NOMO-1 (cell line): ENCODE data around the gene ZC3H7A.

ENCODE experiments used
- DNase-seq, 2 experiments: peaks; one replicate each; lab custom pipeline; 2025; ENCODE audit not compliant: unreplicated experiment in 2 of 2; lab: John Stamatoyannopoulos, UW

ZC3H7A gene

DNA sequence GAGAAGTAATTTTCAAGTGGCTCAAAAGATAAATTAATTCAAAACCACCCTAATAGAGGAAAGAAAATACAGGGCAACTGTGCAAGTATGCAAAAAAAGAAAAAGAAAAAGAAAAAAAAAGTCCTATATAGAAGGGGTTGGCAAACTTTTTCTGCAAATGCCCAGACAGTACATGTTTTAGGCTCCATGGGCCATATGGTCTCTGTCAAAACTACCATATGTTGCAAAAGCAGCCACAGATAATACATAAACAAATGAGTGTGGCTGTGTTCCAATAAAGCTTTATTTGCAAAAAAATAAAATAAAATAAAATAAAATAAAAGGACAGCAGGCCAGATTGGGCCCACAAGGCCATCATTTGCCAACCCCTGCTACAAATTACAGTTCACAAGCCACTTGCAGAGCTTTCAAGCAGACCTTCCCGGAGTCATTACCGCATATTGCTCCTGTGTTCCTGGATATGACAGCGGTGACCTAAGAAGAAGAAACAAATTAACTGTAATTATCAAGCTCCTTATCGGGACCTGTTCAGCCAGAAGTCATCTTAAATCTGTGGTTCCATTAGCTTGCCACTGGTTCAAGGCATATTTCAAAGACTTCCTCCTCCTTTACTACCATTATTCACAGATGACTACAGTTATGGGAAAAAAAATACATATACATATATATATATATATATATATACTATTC, 15.9 kb downstream of the ZC3H7A start:
- no peak for DNase-seq

DNA sequence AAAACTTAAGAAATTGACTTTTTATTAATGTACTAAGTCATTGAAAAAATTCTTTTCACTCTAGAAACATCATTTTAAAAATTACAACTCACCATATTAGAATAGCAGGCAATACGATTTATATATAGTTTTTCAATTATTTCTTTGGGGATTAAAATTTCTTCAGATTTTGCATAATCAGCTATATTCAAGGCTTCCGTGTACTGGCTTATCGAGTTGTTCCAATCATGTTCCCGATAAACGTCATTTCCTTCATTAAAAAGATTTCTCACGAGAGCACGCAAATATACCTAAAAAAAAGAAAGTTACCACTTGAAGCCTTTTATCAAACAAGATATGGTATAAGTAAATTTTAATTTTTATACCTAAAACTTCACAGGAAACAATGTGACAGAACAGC, 18.0 kb downstream of the ZC3H7A start:
- DNase-seq = no peak

DNA sequence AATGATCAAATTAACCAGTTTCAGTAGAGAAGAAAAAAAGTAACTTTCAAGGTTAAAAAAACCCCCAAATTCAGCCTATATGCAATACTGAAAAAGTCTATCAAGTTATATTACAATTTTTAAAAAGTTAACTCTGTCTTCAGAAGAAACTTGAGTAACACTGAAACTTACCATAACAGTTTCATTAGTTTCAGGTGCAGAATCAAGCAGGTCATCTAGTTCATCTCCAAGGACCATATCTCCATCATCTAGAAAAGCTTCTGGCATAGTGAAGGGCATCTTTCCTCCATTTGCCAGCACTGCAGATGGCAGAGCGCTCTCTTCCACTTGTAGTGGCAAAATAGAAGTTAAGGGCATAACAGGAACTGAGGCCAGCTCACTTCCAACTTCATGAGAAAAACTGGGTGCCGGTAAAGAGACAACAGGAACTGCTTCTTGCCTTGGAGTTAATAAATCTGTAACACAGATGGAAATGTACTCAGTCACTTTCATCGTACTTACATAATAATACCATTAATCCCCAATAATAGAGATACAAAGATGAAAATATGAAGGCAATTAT, 22.9 kb downstream of the ZC3H7A start:
- DNase-seq = no peak

DNA sequence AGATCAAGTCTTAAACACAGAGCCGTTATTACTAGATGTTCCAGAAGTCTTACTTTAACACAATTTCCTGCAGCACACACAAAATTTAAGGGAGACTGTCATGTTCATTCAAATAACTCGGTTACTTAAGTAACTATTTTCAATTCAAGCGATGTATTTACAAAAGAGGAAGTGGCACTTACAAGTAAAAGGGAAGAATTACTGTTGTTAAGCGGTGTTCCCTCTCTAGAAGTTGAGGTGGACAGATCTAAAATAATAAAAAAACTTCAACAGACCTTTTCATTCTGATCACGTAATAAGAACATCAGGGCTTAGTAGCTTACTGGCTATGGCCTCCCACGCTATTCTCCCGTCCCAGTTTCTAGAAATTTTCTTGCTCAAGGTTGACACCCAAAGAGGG, 28.2 kb downstream of the ZC3H7A start:
- DNase-seq = peak; percentile 60 to 92

DNA sequence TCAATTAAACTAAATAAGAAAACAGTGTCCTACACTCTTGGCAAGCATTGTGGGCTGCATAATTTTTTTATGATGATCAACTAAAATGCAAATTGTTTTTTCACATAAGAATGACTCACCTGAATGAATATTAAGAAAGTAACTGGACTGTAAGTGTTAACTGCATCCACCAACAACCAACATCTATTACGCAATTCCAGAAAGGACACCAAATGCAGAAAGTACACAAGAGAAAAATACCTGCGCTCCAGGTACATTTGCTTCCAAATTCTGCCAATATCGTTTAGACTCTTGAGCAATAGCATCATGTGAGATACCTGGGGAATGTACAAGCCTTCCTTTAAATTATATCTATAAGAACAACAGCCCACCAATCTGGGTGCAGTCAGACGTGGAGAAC, 34.6 kb downstream of the ZC3H7A start:
- no peak for DNase-seq

DNA sequence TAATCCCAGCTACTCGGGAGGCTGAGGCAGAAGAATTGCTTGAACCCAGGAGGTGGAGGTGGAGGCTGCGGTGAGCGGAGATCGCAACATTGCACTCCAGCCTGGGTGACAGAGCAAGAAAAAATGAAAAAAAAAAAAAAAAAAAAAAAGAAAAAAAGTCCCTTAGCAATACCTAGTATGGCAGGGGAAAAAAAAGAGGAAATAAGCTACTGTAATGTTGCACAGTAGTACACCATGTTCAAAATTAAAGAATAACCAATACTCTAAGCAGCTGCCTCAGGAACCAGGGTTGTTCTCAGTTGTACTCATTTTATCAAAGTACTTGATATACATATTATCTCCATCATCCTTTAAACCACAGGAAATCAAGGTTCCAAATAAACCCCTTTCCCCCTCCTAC, 37.1 kb downstream of the ZC3H7A start:
- no peak for DNase-seq

DNA sequence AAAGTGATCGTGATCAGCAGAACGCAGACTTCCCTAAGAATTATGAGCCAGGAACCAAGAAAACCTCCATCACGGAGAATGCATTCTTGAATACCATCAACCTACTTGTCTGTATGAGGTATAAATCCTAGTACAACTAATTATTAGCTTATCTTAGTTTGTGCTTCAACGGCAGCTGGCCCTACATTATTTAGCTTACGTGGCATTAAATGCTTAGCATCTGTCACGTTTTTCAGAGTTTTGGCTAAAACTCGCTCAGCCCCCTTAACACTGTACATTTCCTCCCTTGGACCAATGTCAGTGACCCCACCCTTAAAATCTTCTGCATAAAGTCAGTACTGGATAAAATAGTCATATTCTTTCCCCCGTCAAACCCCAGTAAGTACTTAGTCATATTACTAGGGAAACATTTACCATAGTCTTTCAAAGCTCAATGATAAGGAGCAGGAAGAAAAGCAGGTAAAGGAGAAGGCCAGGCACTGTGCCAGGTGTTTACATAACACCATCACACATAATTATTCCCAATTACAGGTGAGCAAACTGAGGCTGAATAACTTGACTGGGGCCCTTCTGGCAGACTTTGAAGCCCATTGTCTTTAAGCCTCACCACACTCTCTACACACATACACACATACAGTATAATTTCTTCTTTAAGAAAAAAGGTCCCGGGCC, 37.8 kb downstream of the ZC3H7A start:
- DNase-seq = no peak

DNA sequence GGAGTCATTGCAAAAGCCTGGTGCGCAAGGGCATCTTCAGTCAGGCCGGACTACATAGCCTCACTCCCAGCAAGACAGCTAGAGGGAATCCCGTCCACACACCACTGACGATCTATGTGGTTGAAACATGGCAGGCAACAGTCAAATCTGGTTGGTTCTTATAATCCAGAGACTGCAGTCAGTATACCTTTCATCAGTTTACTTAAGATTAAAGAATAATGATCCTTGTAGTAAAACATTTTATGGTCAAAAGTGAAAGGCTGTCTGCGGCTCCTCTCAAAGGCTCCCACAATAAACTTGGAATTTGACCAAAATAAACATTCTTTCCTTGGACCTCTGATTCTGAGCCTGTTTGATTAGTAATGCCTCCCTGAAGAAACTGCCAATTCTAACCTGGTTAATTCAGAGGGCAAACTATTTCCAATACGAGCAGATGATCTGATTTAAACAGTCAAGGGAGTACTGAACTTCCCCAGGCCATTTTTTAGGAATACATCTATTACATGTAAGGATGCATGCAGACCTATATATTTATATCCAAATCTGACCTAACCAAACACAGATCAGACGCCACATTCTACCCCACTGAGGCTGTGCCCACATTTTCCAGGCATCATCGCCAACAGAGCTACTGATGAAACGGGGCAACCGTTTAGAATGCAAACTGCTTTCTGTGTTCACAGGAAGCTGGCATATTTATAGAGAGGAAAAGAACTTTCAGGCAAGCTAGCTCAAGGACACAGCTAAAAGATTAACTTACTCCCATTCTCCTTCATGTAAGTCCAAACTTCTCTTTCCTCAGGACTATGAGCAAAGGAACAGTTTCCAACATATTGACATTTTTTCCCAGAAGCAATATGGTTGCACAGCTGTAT, 39.1 kb downstream of the ZC3H7A start:
- DNase-seq = no peak

DNA sequence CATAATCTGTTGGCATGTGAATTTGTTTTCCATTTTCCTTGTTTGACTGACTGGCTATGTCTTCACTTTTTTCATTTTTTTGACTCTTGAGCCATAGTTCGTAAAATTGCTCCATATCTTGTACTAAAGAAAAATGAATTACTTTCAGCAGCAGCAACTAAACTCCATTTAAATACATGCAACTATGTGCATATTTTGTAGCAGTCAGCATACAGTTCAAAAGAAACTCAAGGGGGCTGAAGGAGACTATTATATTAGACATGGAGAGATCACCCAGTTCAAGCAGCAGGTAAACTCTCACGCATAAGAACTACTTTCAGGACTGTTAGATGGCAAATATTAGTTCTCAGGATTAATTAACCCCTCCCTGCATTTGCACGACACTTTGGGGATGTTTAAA, 40.8 kb downstream of the ZC3H7A start:
- no peak for DNase-seq

DNA sequence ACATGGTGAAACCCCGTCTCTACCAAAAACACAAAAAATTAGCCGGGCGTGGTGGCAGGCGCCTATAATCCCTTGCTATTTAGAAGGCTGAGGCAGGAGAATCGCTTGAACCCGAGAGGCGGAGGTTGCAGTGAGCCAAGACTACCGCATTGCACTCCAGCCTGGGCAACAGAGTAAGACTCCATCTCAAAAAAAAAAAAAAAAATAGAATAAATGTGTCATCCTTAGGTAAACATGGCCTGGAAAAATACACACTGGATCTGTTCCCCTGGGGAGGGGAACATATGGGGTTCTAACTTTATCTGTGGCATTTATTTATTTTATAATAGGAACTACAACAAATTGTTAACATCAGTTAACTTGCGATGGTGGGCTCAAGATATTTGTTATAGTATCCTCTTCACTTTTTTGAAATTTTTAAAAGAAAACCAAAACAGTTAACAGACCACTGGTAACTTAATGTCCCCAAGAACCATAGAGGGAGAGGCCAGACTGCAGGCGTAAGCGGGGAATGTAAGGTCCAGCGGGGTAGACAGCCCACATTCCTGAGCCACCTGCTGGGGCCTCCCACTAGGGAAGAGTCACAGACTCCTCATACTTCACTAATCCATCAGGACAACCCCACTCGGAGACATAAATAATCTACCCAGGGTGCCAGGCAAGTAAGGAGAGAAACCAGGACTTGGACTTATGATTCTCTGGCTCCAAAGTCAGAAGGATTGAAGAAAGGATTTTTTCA, 41.9 kb downstream of the ZC3H7A start:
- DNase-seq = no peak

DNA sequence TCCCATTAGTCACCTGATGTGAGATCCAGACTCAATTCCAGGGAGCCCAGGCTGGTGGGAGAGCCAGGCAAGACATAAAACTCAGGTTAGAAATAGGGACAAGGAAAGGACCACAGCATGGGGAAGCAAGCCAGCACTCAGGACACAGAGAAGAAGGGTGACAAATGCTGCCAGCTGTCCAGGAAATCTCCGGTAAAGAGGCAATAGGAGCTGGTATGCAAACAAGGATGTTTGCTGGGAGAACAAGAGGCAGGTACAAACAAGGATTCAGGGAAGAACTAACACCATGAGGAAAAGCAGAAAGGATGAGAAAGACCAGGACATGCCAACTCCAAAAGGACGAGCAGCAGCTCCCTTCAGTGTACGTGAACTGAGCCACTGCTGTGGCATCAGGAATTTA, 44.2 kb downstream of the ZC3H7A start:
- DNase-seq = no peak

DNA sequence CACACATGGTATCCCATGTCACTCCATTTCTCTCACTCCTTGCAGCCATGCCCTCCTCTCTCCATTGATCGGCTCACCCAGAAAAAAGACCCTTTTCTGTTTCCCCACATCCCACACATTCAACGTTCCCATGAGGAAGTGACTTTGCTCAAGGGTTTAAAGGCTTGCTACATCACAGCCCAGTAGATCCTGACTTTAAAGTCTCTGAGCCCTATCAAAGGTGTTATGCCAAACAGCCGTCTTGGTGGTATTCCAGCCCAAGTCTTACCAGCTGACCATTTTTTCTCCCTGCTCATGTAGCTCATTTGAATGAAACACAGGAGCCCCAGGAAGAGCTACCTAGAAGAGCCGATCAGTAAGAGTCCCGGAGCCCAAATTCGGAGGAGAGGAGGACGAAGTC, 47.0 kb downstream of the ZC3H7A start:
- DNase-seq = no peak

DNA sequence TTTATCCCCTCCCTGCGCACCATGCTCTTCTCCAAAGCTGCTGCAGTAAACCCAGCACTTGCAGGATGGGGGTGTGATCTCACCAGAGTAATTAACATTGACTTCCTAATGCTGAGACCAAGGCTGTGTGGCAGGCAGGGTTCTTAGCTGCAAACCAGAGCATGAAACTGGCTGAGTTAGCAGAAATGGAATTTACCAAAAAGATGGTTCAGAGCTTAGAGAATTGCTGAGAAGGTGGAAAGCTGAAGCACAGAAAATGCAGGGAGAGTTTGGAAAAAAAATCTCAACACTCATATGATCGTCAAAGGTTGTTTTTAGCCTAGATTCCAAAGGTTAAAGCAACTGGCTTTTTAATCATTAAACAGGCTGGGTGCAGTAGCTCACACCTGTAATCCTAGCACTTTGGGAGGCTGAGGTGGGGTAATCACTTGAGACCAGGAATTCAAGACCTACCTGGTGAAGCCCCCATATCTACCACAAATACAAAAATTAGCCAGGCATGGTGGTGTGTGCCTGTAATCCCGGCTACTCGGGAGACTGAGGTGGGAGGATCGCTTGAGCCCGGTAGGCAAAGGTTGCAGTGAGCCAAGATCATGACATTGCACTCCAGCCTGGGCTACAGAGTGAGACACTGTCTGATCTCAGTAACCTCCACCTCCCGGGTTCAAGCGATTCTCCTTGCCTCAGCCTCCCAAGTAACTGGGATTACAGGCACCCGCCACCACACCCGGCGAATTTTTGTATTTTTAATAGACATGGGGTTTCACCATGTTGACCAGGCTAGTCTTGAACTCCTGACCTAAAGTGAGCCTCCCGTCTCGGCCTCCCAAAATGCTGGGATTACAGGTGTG, 48.4 kb downstream of the ZC3H7A start:
- DNase-seq = no peak

DNA sequence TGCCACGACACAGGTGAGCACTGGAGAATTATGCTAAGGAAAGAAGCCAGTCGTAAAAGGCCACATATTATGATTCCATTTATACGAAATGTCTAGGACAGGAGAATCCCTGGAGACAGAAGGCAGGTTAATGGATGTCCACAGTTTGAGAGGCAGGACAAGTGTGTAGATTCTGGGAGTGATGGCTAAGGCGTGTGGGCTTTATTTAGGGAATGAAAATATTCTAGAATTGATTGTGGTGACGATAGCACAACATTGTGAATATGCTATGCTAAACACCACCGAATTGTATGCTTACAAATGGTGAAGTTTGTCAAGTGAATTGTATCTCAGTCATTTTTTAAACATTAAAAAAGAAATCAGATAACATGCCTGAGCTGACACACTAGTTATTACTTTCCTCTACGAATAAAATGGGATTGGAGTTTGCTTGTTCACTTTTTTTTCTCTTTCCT, 49.1 kb downstream of the ZC3H7A start:
- no peak for DNase-seq

DNA sequence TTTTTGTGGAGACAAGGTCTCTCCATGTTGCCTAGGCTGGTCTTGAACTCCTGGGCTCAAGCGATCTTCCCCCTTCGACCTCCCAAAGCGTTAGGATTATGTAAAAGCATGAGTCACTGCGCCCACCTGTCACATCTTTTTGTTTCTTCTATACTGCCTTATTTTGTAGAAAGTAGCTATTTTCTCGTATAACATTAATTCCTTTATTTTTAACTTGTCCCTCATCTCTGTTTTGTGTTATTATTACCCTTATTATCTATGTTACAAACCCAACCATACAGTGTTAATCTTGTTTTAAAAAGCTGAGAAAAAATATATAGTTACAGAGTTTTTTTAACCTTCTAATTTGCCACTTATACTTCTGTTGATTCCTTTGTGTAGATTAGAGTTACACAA, 53.0 kb downstream of the ZC3H7A start:
- DNase-seq = no peak

DNA sequence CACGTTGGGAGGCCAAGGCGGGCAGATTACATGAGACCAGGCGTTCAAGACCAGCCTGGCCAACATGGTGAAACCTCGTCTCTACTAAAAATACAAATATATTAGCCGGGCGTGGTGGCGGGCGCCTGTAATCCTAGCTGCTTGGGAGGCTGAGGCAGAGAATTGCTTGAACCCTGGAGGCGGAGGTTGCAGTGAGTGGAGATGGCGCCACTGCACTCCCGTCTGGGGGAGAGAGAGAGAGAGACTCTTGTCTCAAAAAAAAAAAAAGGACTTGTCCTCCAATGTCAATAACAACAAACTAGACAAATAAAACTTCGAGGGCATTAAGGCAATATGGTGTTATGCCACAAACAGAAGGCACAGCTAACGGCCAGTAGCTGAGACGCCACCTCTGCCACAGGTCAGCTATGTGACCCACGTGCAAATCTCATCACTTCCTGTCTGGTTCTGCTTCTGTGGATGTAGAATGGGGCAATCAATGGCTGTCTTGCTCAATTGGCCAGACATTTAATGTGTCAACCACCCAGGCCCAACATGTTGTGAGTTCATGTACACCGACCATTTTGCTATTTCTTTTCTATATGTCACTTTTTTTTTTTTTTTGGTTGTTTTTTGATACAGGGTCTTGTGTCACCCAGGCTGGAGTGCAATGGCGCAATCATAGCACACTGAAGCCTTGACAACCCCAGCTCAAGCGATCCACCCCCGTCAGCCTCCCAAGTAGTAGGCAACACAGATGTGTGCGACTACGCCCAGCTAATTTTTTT, 53.6 kb downstream of the ZC3H7A start:
- DNase-seq = peak; percentile 77 to 91

DNA sequence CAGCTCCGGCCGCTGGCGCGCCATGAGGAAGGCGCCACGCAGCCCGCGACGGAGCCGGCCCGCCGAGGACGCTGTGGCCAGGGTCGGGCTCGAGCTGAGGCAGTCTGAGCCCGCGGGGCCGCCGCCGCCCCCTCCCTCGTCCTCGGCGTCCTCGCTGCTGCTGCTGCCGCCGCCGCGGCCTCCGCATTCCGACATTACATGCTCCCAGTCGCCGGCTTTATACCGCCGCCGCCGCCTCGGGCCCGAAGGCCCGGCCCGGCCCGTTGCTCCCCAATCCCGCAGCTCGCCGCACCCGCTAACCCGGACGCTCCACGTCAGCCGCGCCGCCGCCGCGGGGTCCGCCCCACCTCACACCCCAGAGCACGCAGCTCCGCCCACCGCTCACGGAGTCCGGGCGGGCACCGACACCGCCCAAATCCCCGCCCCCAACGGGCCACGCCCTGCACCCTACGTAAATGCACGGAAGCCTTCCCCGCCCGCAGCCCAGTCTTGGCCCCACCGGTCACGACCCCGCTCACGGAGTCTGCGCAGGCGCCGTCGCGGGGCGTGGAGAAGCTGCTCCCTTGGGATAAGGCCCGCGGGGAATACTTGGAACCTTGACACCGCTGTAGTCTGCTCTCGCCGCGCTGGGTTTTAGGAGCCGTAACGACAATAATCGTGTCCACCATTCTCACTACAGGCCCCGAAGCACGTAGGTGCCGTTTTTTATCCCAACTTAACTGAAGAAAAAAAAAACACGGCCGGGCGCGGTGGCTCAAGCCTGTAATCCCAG, 54.3 kb downstream of the ZC3H7A start, which contains the start of gene TXNDC11:
TSS of gene TXNDC11 (minus strand) at position 322 of the 772 bp plus-strand sequence. CDS start at position 195, 127 bp downstream.
- peak; percentile 93 to 98 for DNase-seq

DNA sequence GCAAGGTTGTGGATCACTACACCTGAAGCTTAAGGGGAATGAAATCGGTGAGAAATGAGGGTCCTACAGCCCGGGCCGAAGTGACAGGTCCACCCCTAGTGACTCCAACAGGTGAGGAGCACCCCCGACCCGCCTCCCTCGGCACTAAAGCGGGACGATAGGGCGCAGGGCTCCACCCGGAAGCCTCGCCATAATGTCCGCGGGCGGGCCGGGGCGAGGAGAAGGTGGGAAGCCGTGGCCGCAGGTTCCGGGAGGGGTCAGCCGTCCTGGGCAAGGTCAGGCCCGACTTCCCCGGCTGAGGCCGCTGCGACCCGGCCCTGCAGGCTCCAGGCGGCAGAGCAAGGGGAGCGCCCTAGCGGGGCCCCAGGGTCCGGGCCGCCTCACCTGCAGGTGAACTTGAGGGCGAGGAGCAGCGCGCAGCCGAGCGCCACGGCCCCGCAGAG, 54.9 kb downstream of the ZC3H7A start:
- peak in 1 of 2 experiments; percentile 46 for DNase-seq
